GM21717 (cell line): Measurements from ENCODE around the gene SEPTIN11.
"Not testable (repeated sequence)": the region's sequence is repeated elsewhere in the genome, so short reads cannot be mapped to it uniquely, and the experiment has no call there.

Experiments used
- ATAC-seq: cut with Tn5 transposase; IDR thresholded peaks from one replicate; pipeline ENCODE4 v1.9.1; 2021; ENCODE audit warnings: mild to moderate bottlenecking, moderate library complexity; ENCODE audit not compliant: unreplicated experiment

Gene SEPTIN11

GRCh38 chr4:76951672-76952010, 2.1 kb downstream of the SEPTIN11 start:
- ATAC-seq = no peak

- no peak for ATAC-seq
These were observed 2.5 kb downstream of the SEPTIN11 start for GRCh38 chr4:76952071-76952470.

- no peak for ATAC-seq
These were observed 3.4 kb downstream of the SEPTIN11 start for GRCh38 chr4:76952656-76953582.

- ATAC-seq = no peak
These were observed 4.4 kb downstream of the SEPTIN11 start for GRCh38 chr4:76953956-76954355.

GRCh38 chr4:76954489-76954888, 4.9 kb downstream of the SEPTIN11 start:
- no peak for ATAC-seq

- no peak for ATAC-seq
These were observed 5.6 kb downstream of the SEPTIN11 start for GRCh38 chr4:76955182-76955581.

GRCh38 chr4:76957004-76957738, 7.6 kb downstream of the SEPTIN11 start:
- ATAC-seq = no peak

GRCh38 chr4:76958891-76959290, 9.3 kb downstream of the SEPTIN11 start:
- no peak for ATAC-seq

GRCh38 chr4:76960014-76960413, 10.5 kb downstream of the SEPTIN11 start:
- peak; percentile 72 for ATAC-seq

GRCh38 chr4:76962406-76963130, 13.0 kb downstream of the SEPTIN11 start:
- no peak for ATAC-seq

- no peak for ATAC-seq
These were observed 13.7 kb downstream of the SEPTIN11 start for GRCh38 chr4:76963131-76963750.

- ATAC-seq = not testable (repeated sequence)
These were observed 14.4 kb downstream of the SEPTIN11 start for GRCh38 chr4:76963927-76964326.

- no peak for ATAC-seq
These were observed 15.2 kb downstream of the SEPTIN11 start for GRCh38 chr4:76964769-76965168.

- no peak for ATAC-seq
These were observed 16.5 kb downstream of the SEPTIN11 start for GRCh38 chr4:76965866-76966579.

GRCh38 chr4:76968937-76969336, 19.4 kb downstream of the SEPTIN11 start:
- ATAC-seq = no peak

- no peak for ATAC-seq
These were observed 19.9 kb downstream of the SEPTIN11 start for GRCh38 chr4:76969495-76969894.

GRCh38 chr4:76969941-76970529, 20.5 kb downstream of the SEPTIN11 start:
- no peak for ATAC-seq

- ATAC-seq = no peak
These were observed 22.8 kb downstream of the SEPTIN11 start for GRCh38 chr4:76972306-76972705.

- no peak for ATAC-seq
These were observed 24.6 kb downstream of the SEPTIN11 start for GRCh38 chr4:76974150-76974549.

- ATAC-seq = no peak
These were observed 27.6 kb downstream of the SEPTIN11 start for GRCh38 chr4:76977113-76977512.
